Lower lobe of right lung (tissue), 2 donors: ENCODE data around the gene FDXACB1. TPM values are rescaled to one million over a fixed set of nuclear protein-coding genes. Genes with fewer than 3 reads are reported as not detected.

Experiments used
- ATAC-seq, 2 donors: fragments of 200-7000 bp; cut with Tn5 transposase; one replicate each; pipeline ENCODE4 v1.9.1; 2020 to 2022; ENCODE audit warnings: mild to moderate bottlenecking in 2 of 2, moderate library complexity in 2 of 2
- DNase-seq: peaks from one replicate; pipeline ENCODE4 v3.0.0-alpha.2; 2020
- H3K27ac ChIP-seq: fragments of 200-600 bp; one replicate; pipeline ENCODE4 v1.8.0; 2022
- H3K27me3 ChIP-seq: fragments of 200-600 bp; one replicate; pipeline ENCODE4 v1.8.0; 2022; ENCODE audit warnings: low read depth
- H3K36me3 ChIP-seq: fragments of 200-600 bp; one replicate; pipeline ENCODE4 v1.8.0; 2022; ENCODE audit warnings: mild to moderate bottlenecking
- H3K4me1 ChIP-seq: fragments of 200-600 bp; one replicate; pipeline ENCODE4 v1.8.0; 2022
- H3K4me3 ChIP-seq: fragments of 200-600 bp; one replicate; pipeline ENCODE4 v1.8.0; 2022; ENCODE audit warnings: mild to moderate bottlenecking
- H3K9me3 ChIP-seq: fragments of 200-600 bp; one replicate; pipeline ENCODE4 v1.8.0; 2022
- intact Hi-C: fragments of 100-400 bp; cut with DNase I; formaldehyde crosslinking; loops from one replicate; pipeline ENCODE4 v1.11.0; 2022
- total RNA-seq: library from RNA; stranded (reverse); fragmentation: NEBNext Ultra II Directional; extraction: Animal tissue kit (Norgen Biotek cat#: 25700); gene quantifications from one replicate; pipeline ENCODE4 v1.2.1, GENCODE V29; 2021
- TF ChIP-seq, protein P1 (sequence below): fragments of 200-600 bp; IDR thresholded peaks from one replicate; pipeline ENCODE4 v1.8.0; 2022; ENCODE audit warnings: antibody characterized with exemption, mild to moderate bottlenecking
- donor health status: DM: no; HTN: yes; CAD: no; lungs with severe emphysema.

The FDXACB1 gene
- total RNA-seq, 1 donor from 2014 or later = 2.4 TPM

DNA sequence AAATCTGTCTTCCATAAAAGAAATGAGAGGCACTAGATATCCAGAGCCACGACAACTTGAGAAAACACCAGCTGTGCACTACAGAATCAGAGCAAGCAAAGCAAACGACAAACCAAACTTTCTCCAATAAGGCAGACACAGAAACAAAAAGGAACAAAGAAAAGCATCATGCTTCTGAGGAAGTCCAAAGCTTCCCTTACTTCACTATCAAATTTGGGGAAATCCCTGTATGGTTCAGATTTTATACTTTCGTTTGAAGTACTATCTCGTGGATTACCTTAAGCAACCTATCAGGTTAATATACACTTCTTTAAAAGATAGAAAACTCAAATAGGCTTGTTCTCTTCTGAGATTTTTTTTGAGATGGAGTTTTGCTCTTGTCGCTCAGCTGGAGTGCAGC, 35.3 kb downstream of the FDXACB1 start:
- intact Hi-C loops = loop anchor here (10.0 kb wide), 1 partner anchor 239 kb away; the partner anchor contains the start of gene SIK2
- TF ChIP-seq, protein P1, sequence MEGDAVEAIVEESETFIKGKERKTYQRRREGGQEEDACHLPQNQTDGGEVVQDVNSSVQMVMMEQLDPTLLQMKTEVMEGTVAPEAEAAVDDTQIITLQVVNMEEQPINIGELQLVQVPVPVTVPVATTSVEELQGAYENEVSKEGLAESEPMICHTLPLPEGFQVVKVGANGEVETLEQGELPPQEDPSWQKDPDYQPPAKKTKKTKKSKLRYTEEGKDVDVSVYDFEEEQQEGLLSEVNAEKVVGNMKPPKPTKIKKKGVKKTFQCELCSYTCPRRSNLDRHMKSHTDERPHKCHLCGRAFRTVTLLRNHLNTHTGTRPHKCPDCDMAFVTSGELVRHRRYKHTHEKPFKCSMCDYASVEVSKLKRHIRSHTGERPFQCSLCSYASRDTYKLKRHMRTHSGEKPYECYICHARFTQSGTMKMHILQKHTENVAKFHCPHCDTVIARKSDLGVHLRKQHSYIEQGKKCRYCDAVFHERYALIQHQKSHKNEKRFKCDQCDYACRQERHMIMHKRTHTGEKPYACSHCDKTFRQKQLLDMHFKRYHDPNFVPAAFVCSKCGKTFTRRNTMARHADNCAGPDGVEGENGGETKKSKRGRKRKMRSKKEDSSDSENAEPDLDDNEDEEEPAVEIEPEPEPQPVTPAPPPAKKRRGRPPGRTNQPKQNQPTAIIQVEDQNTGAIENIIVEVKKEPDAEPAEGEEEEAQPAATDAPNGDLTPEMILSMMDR = no peak
- no peak for ATAC-seq
- Histone ChIP-seq H3K4me1 (peaks cover 25% of the 10 kb centered on the region), H3K27me3 (no peaks in the 10 kb centered on the region), H3K36me3 (peaks cover 55% of the 10 kb centered on the region), H3K4me3 (no peak overlapping the region), H3K27ac (no peak overlapping the region), H3K9me3 (no peaks in the 10 kb centered on the region)
- DNase-seq = no peak

DNA sequence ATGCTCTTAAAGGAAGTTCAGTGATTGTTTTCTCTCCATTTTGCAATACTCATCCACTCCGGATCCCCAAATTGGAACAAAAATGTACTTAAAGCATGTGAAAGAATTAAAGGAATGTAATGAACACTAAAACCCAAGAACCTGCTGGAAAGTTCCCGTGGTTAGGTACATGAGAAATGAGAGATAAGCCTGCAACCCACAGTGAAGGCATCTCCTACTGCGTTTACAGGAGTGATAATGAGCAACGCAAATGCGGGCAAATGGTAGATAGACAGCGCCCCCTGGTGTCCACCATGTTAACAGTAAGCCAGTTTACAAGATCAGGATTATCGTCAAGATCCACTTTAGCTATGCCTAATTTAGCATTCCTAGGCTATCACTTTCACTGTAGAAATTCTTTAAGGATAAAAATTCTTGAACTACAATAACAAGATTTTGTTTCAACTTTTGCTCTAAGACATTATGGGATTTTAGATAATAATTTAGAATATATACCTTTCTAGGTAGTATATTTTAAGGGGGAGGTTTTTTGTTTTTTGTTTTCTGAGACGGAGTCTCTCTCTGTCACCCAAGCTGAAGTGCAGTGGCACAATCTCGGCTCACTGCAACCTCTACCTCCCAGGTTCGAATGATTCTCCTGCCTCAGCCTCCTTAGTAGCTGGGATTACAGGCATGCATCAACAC, 37.5 kb downstream of the FDXACB1 start:
- intact Hi-C loops = loop anchor here (10.0 kb wide), 1 partner anchor 237 kb away; the partner anchor contains the start of gene SIK2
- Histone ChIP-seq H3K4me1 (peaks cover 20% of the 10 kb centered on the region), H3K27ac (peak overlapping the region; percentile 44), H3K4me3 (no peak overlapping the region), H3K27me3 (no peaks in the 10 kb centered on the region), H3K9me3 (no peaks in the 10 kb centered on the region), H3K36me3 (peaks cover 48% of the 10 kb centered on the region)
- TF ChIP-seq, protein P1 = peak; percentile 89
- ATAC-seq (peak; percentile 92 to 96), DNase-seq (peak; percentile 90)

- peak overlapping the region; percentile 32 for H3K27ac ChIP-seq
These were observed 38.8 kb downstream of the FDXACB1 start for GRCh38 chr11:111840143-111840542.

DNA sequence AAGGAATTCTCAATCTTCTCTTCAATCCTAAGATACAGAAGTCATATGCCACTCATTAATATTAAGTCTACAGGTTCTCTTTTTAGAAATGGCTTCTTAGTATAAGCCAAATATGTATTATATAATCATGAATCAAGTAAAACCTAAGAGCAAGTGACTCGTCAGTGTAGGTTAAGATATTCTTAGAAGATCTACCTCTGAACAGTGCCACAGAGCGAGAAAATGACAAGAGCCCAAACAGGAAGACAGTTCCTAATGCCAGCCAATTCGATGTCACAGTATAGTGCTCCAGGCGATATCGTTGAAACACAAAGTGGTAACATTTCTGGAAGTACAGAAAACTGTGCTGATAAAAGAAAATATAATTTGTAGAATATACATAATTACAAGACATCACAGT, 40.9 kb downstream of the FDXACB1 start:
- intact Hi-C loops = no loop called here
- H3K9me3 ChIP-seq = no peaks in the 10 kb centered on the region
- no peak overlapping the region for H3K27ac ChIP-seq
- no peak overlapping the region for H3K4me3 ChIP-seq
- H3K27me3 ChIP-seq = no peaks in the 10 kb centered on the region
- TF ChIP-seq, protein P1 = no peak
- peaks cover 45% of the 10 kb centered on the region for H3K36me3 ChIP-seq
- H3K4me1 ChIP-seq = peaks cover 24% of the 10 kb centered on the region
- DNase-seq (no peak), ATAC-seq (no peak)

More at GRCh38 chr11:111840143-111840542, 38.8 kb downstream of the FDXACB1 start:
- Histone ChIP-seq H3K4me3 (no peak overlapping the region), H3K9me3 (no peaks in the 10 kb centered on the region), H3K4me1 (peaks cover 24% of the 10 kb centered on the region), H3K36me3 (peaks cover 51% of the 10 kb centered on the region), H3K27me3 (no peaks in the 10 kb centered on the region)
- ATAC-seq (peak in 1 of 2 donors; percentile 14), DNase-seq (no peak)
- intact Hi-C loops = loop anchor here (10.0 kb wide), 1 partner anchor 235 kb away; the partner anchor contains the start of gene SIK2
- TF ChIP-seq, protein P1 = no peak

GRCh38 chr11:111837366-111837891, 41.5 kb downstream of the FDXACB1 start:
- Histone ChIP-seq H3K4me3 (no peak overlapping the region), H3K4me1 (peaks cover 24% of the 10 kb centered on the region), H3K27me3 (no peaks in the 10 kb centered on the region), H3K36me3 (peaks cover 45% of the 10 kb centered on the region), H3K27ac (no peak overlapping the region), H3K9me3 (no peaks in the 10 kb centered on the region)
- ATAC-seq (no peak), DNase-seq (no peak)
- TF ChIP-seq, protein P1 = no peak
- intact Hi-C loops = no loop called here
